MM.1S (cell line): ENCODE measurements around the gene PCNX3.

Experiments used
- DNase-seq: peaks from one replicate; pipeline ENCODE4 v3.0.0-alpha.2; 2015
- H2AFZ ChIP-seq: fragments of 300-600 bp; sonication (generic); 2 replicates; pipeline ENCODE4 v1.6.0; 2016; ENCODE audit warnings: antibody characterized with exemption, low read length
- H3F3A ChIP-seq: fragments of 300-600 bp; sonication (generic); 2 replicates; pipeline ENCODE4 v1.6.1; 2016; ENCODE audit warnings: mild to moderate bottlenecking, antibody characterized with exemption, low read length, moderate library complexity, mixed read lengths; ENCODE audit not compliant: insufficient read depth
- H3K27ac ChIP-seq: fragments of 300-600 bp; sonication (generic); 2 replicates; pipeline ENCODE4 v1.5.1; 2016; ENCODE audit warnings: mild to moderate bottlenecking, low read length
- H3K27me3 ChIP-seq: fragments of 300-600 bp; sonication (generic); replicated peaks from 2 replicates; pipeline ENCODE4 v1.6.0; 2016; ENCODE audit warnings: low read length; ENCODE audit not compliant: insufficient read depth
- H3K36me3 ChIP-seq: fragments of 300-600 bp; sonication (generic); replicated peaks from 2 replicates; pipeline ENCODE4 v1.6.1; 2016; ENCODE audit warnings: mild to moderate bottlenecking, low read length, mixed read lengths; ENCODE audit not compliant: insufficient read depth
- H3K4me1 ChIP-seq: fragments of 300-600 bp; sonication (generic); 2 replicates; pipeline ENCODE4 v1.6.1; 2016; ENCODE audit warnings: low read length, mixed read lengths
- H3K4me2 ChIP-seq: fragments of 300-600 bp; sonication (generic); 2 replicates; pipeline ENCODE4 v1.6.0; 2016; ENCODE audit warnings: low read depth, low read length
- H3K4me3 ChIP-seq: fragments of 300-600 bp; sonication (generic); 2 replicates; pipeline ENCODE4 v1.5.1; 2016; ENCODE audit warnings: low read length, mixed read lengths
- H3K79me2 ChIP-seq: fragments of 300-600 bp; sonication (generic); 2 replicates; pipeline ENCODE4 v1.6.1; 2016; ENCODE audit warnings: mixed run types, low read length, mixed read lengths
- H3K9ac ChIP-seq: fragments of 300-600 bp; sonication (generic); 2 replicates; pipeline ENCODE4 v1.6.1; 2016; ENCODE audit warnings: low read length, mixed read lengths
- H3K9me2 ChIP-seq: fragments of 300-600 bp; sonication (generic); replicated peaks from 2 replicates; pipeline ENCODE4 v1.6.1; 2016; ENCODE audit warnings: mild to moderate bottlenecking, low read length, mixed read lengths; ENCODE audit not compliant: insufficient read depth
- H3K9me3 ChIP-seq: fragments of 300-600 bp; sonication (generic); replicated peaks from 2 replicates; pipeline ENCODE4 v1.6.1; 2016; ENCODE audit warnings: mild to moderate bottlenecking, low read length, mixed read lengths; ENCODE audit not compliant: insufficient read depth
- H4K20me1 ChIP-seq: fragments of 300-600 bp; sonication (generic); 2 replicates; pipeline ENCODE4 v1.6.1; 2016; ENCODE audit warnings: mild to moderate bottlenecking, low read length, moderate library complexity, mixed read lengths; ENCODE audit not compliant: insufficient read depth
- EZH2 ChIP-seq: fragments of 300-600 bp; sonication (generic); optimal IDR thresholded peaks from 2 replicates; pipeline ENCODE3; 2017; ENCODE audit warnings: low read depth, mild to moderate bottlenecking, antibody characterized with exemption, low read length, mixed read lengths
- EZH2phosphoT487 ChIP-seq: fragments of 300-600 bp; sonication (generic); IDR thresholded peaks from 2 replicates; pipeline ENCODE4 v1.6.1; 2018; ENCODE audit warnings: antibody characterized with exemption, low read length
- TF ChIP-seq, protein P1 (sequence below): fragments of 300-600 bp; sonication (generic); IDR thresholded peaks from 2 replicates; pipeline ENCODE4 v1.5.1; 2016; ENCODE audit warnings: antibody characterized with exemption, low read length, mixed read lengths

PCNX3 gene

DNA sequence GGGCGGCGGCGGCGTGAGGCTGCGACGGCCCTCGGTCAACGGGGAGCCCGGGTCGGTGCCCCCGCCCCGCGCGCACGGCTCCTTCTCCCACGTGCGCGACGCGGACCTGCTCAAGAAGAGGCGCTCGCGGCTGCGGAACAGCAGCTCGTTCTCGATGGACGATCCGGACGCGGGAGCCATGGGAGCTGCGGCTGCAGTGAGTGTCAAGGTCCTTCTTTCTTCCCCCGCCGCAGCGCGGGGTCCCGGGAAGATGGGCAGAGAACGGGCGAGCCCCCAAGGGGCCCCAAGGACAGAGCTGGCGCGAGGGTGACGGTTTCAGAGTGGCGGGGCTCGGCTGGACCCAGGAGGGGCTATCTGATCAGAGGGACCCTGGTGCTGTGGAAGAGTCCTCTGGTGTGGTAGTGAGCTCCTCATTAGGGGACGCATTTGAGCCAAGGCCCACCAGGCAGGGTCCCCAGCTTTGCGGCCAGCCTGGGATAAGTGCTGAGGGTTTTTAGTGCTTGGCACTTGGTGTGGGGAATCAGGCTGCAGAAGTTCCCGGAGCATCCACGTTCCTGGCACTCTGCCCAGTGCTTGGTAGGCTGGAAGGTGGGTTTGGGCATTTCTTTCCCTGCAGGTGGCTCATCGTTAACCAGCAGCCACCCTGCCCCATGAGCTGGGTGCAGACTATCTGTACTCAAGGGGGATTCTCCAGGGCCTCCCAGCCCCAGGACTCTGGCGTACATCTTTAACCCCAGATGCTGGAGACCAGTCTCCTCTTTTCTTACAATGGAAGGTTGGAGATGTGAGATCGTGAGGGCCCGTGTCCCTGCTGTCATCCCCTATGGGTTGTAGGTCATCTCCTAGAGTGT is 30.0 kb upstream of the PCNX3 start:
- Histone ChIP-seq H3F3A (peaks cover 32% of the 10 kb centered on the region), H3K79me2 (peaks cover 23% of the 10 kb centered on the region), H3K4me1 (peaks cover 33% of the 10 kb centered on the region), H3K4me2 (no peak overlapping the region; the same call in 1 of the 2 replicates), H3K27ac (peak overlapping the region; percentile 99; the same call in 1 of the 2 replicates), H3K36me3 (no peaks in the 10 kb centered on the region), H4K20me1 (no peaks in the 10 kb centered on the region), H3K9ac (no peak overlapping the region), H3K4me3 (no peak overlapping the region), H2AFZ (no peak overlapping the region), H3K9me3 (no peaks in the 10 kb centered on the region), H3K27me3 (no peaks in the 10 kb centered on the region), H3K9me2 (no peaks in the 10 kb centered on the region)
- DNase-seq, result no peak
- TF ChIP-seq EZH2, result no peak
- TF ChIP-seq EZH2phosphoT487, result no peak
- TF ChIP-seq, protein P1, sequence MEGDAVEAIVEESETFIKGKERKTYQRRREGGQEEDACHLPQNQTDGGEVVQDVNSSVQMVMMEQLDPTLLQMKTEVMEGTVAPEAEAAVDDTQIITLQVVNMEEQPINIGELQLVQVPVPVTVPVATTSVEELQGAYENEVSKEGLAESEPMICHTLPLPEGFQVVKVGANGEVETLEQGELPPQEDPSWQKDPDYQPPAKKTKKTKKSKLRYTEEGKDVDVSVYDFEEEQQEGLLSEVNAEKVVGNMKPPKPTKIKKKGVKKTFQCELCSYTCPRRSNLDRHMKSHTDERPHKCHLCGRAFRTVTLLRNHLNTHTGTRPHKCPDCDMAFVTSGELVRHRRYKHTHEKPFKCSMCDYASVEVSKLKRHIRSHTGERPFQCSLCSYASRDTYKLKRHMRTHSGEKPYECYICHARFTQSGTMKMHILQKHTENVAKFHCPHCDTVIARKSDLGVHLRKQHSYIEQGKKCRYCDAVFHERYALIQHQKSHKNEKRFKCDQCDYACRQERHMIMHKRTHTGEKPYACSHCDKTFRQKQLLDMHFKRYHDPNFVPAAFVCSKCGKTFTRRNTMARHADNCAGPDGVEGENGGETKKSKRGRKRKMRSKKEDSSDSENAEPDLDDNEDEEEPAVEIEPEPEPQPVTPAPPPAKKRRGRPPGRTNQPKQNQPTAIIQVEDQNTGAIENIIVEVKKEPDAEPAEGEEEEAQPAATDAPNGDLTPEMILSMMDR, result no peak

DNA sequence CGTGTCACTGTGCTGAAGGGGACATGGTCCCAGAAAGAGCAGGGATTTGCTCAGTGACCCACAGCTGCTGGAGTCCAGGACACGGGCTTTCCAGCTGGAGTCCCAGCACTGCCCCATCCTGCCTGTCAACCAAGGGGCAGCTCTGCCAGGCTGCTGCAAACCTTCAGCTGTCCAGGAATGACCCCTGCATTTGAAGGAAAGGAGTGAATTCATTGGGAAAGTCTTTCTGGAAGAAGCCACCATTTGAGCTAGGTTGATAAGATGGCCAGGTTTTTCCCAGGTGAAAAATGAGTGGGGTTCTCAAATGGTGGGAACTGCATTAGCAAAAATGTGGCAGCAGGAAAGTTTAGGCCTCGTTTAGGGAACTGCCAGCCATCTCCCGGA is 29.3 kb upstream of the PCNX3 start:
- H4K20me1 ChIP-seq, result no peaks in the 10 kb centered on the region
- H3K27ac ChIP-seq, result peak overlapping the region; percentile 99; the same call in 1 of the 2 replicates
- H3K4me3 ChIP-seq, result no peak overlapping the region
- TF ChIP-seq EZH2phosphoT487, result no peak
- TF ChIP-seq EZH2, result no peak
- TF ChIP-seq, protein P1, result no peak
- H3K27me3 ChIP-seq, result no peaks in the 10 kb centered on the region
- H3K9me3 ChIP-seq, result no peaks in the 10 kb centered on the region
- H3K36me3 ChIP-seq, result no peaks in the 10 kb centered on the region
- no peak overlapping the region for H3K9ac ChIP-seq
- H3K4me1 ChIP-seq, result peaks cover 33% of the 10 kb centered on the region
- H2AFZ ChIP-seq, result no peak overlapping the region
- peak overlapping the region; percentile 95; the same call in 1 of the 2 replicates for H3K4me2 ChIP-seq
- peaks cover 18% of the 10 kb centered on the region for H3K79me2 ChIP-seq
- DNase-seq, result no peak
- peaks cover 32% of the 10 kb centered on the region for H3F3A ChIP-seq
- no peaks in the 10 kb centered on the region for H3K9me2 ChIP-seq

DNA sequence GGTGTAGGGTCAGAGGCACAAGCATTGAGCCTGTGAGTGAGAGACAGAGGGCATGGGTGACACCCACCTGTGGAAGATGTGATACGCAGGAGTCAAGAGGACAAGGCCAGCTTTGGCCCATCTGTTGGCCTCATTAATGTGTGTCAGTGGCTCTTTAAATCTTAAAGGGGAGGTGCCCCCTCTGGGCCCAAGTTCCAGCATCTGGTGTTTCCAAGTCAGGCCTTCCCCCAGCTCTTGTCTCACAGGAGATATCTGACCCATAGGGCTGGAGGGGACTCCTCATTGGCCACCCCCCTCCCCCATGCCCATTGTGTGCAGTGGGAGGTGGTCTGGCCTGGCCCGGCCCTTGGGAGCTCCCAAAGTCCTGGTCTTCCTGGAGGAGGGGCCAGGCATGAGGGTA is 28.9 kb upstream of the PCNX3 start:
- peak; percentile 29 for DNase-seq
- Histone ChIP-seq H3K27me3 (no peaks in the 10 kb centered on the region), H3K4me2 (peak overlapping the region; percentile 95), H3K36me3 (no peaks in the 10 kb centered on the region), H3F3A (peaks cover 32% of the 10 kb centered on the region), H3K9ac (0 out of 2 replicates have a peak overlapping the region, but pooled peaks have one; percentile 83), H3K27ac (peak overlapping the region; percentile 99; the same call in 1 of the 2 replicates), H3K9me2 (no peaks in the 10 kb centered on the region), H3K4me3 (no peak overlapping the region), H3K9me3 (no peaks in the 10 kb centered on the region), H3K4me1 (peaks cover 33% of the 10 kb centered on the region), H3K79me2 (peaks cover 17% of the 10 kb centered on the region), H2AFZ (no peak overlapping the region), H4K20me1 (no peaks in the 10 kb centered on the region)
- TF ChIP-seq EZH2, result no peak
- TF ChIP-seq, protein P1, result no peak
- TF ChIP-seq EZH2phosphoT487, result no peak
